K562 (cell line): ENCODE measurements around the gene ERGIC3. TPM values are rescaled to one million over a fixed set of nuclear protein-coding genes. Genes with fewer than 3 reads are reported as not detected.

Source experiments
- ARID4B ChIP-seq: sonication (generic); formaldehyde crosslinking; IDR thresholded peaks from 2 replicates; pipeline ENCODE4 v1.8.0; 2022; ENCODE audit warnings: mild to moderate bottlenecking, missing genetic modification reagents
- ATF7 ChIP-seq: fragments of 450-650 bp; IDR thresholded peaks from 2 replicates; pipeline ENCODE4 v1.7.1; 2014; ENCODE audit warnings: mild to moderate bottlenecking, moderate library complexity
- FOSL1 ChIP-seq: fragments of 200-800 bp; sonication (Bioruptor generic); conservative IDR thresholded peaks from 2 replicates; pipeline ENCODE4 v1.6.1; 2016; ENCODE audit warnings: missing genetic modification characterization, missing compliant biosample characterization
- KLF10 ChIP-seq: fragments of 250-450 bp; sonication (Bioruptor Pico); IDR thresholded peaks from 2 replicates; pipeline ENCODE4 v1.6.1; 2021; ENCODE audit warnings: matching md5 sums
- KLF16 ChIP-seq: IDR thresholded peaks from 2 replicates; pipeline ENCODE4 v1.6.1; 2016; ENCODE audit warnings: antibody characterized with exemption
- MAZ ChIP-seq, 2 experiments: fragments of 450-650 bp in 1 of 2; sonication (generic) in 1 of 2; formaldehyde crosslinking; IDR thresholded peaks in 1 of 2; conservative IDR thresholded peaks in 1 of 2; 2 replicates each; pipeline versions ENCODE4 v1.4.0 to v1.5.0; 2020; ENCODE audit warnings: mild to moderate bottlenecking in 1 of 2, missing genetic modification reagents in 1 of 2
- MCM3 ChIP-seq: fragments of 450-650 bp; IDR thresholded peaks from 2 replicates; pipeline ENCODE4 v1.6.1; 2016
- MIER1 ChIP-seq: fragments of 450-650 bp; IDR thresholded peaks from 2 replicates; pipeline ENCODE4 v1.6.1; 2016; ENCODE audit warnings: antibody characterized with exemption, mild to moderate bottlenecking, low read depth
- POLR2H ChIP-seq: IDR thresholded peaks from 2 replicates; pipeline ENCODE4 v1.6.1; 2016; ENCODE audit warnings: missing genetic modification characterization, low read depth, mild to moderate bottlenecking, control low read depth, missing compliant biosample characterization, moderate library complexity
- RAD21 ChIP-seq, 2 experiments: fragments of 250-450 bp in 1 of 2; fragments of 450-650 bp in 1 of 2; sonication (Bioruptor Pico) in 1 of 2; formaldehyde crosslinking in 1 of 2; IDR thresholded peaks in 1 of 2; conservative IDR thresholded peaks in 1 of 2; 2 replicates each; pipeline versions ENCODE4 v1.4.0 to v1.8.0; 2020 to 2022; ENCODE audit warnings: mild to moderate bottlenecking in 2 of 2, moderate library complexity in 1 of 2
- SMARCA5 ChIP-seq: fragments of 450-650 bp; IDR thresholded peaks from 2 replicates; pipeline ENCODE4 v1.6.1; 2016
- SRSF1 ChIP-seq: fragments of 200-400 bp; formaldehyde crosslinking; IDR thresholded peaks from 2 replicates; pipeline ENCODE4 v1.6.1; 2017; ENCODE audit warnings: mild to moderate bottlenecking, low read depth, low read length, moderate library complexity
- THAP7 ChIP-seq: fragments of 250-450 bp; sonication (Bioruptor Pico); IDR thresholded peaks from 2 replicates; pipeline ENCODE4 v1.5.0; 2021
- ZBTB33 ChIP-seq: sonication (generic); formaldehyde crosslinking; IDR thresholded peaks from 2 replicates; pipeline ENCODE4 v1.8.1; 2023; ENCODE audit warnings: mild to moderate bottlenecking, missing genetic modification reagents
- ZC3H11A ChIP-seq: IDR thresholded peaks from 2 replicates; pipeline ENCODE4 v1.6.1; 2012; ENCODE audit warnings: low read depth, low read length, improper control_type of control experiment
- ZKSCAN8 ChIP-seq: fragments of 200-800 bp; sonication (Bioruptor generic); IDR thresholded peaks from 2 replicates; pipeline ENCODE4 v1.6.1; 2016; ENCODE audit warnings: missing genetic modification characterization, missing compliant biosample characterization
- ZNF140 ChIP-seq: fragments of 250-450 bp; sonication (Bioruptor Pico); IDR thresholded peaks from 2 replicates; pipeline ENCODE4 v1.8.0; 2021; ENCODE audit warnings: moderate library complexity, mild to moderate bottlenecking, inconsistent platforms
- ZNF431 ChIP-seq: sonication (generic); formaldehyde crosslinking; IDR thresholded peaks from 2 replicates; pipeline ENCODE4 v1.8.0; 2022; ENCODE audit warnings: mild to moderate bottlenecking, missing genetic modification reagents
- polyA plus RNA-seq, 8 experiments: library from polyadenylated mRNA; depleted of rRNA in 4 of 8; stranded (reverse) in 5 of 8; unstranded in 3 of 8; fragments of >200 nt; fragmentation: Nextera tagmentation in 2 of 8; fragmentation: Illumina TruSeq in 1 of 8; extraction: Ambion mirVana in 2 of 8; extraction: Trizol in 1 of 8; gene quantifications; 2 replicates each; pipeline versions ENCODE4 v1.2.1 to v1.2.3, GENCODE V29; 2011 to 2014; ENCODE audit warnings: inconsistent platforms in 1 of 8, missing spikeins in 1 of 8
- total RNA-seq, 7 experiments: library from RNA; depleted of rRNA in 6 of 7; stranded (reverse); fragments of >200 nt in 6 of 7; fragmentation: Illumina TruSeq in 2 of 7; extraction: Trizol in 2 of 7; gene quantifications; 2 replicates each; pipeline versions ENCODE4 v1.2.1 to v1.2.3, GENCODE V29; 2011 to 2021; ENCODE audit warnings: low replicate concordance in 1 of 7
- TF ChIP-seq, protein P1 (sequence below), 3 experiments: fragments of 200-800 bp in 1 of 3; sonication (Bioruptor generic) in 1 of 3; sonication (generic) in 1 of 3; formaldehyde crosslinking in 1 of 3; IDR thresholded peaks; 2 replicates each; pipeline versions ENCODE4 v1.6.1 to v1.8.0; 2016 to 2022; ENCODE audit warnings: mild to moderate bottlenecking in 2 of 3, missing compliant biosample characterization in 2 of 3, missing genetic modification characterization in 2 of 3, missing genetic modification reagents in 1 of 3

The ERGIC3 gene
- total and polyA plus RNA-seq, 9 of the 15 experiments (the other 6 are each of a cell fraction or from before 2014, with no cell fraction given): 121 to 278 (median 184) TPM

GRCh38 chr20:35541783-35542662, at the start of gene ERGIC3 (continued):
- TF ChIP-seq THAP7 (no peak), KLF10 (no peak), ZNF431 (no peak), MAZ (CRISPR knock-in tag; conservative IDR thresholded peaks at IDR 0.05 in 1 of 2, IDR thresholded peaks at IDR 0.05 in 1 of 2) (peak; percentile 65 to 77; a peak in 3 of 4 replicates), ZKSCAN8 (no peak), RAD21 (CRISPR knock-in tag; conservative IDR thresholded peaks at IDR 0.05 in 1 of 2, IDR thresholded peaks at IDR 0.05 in 1 of 2) (no peak), ZC3H11A (no peak), MIER1 (no peak), KLF16 (no peak), ZNF140 (CRISPR knock-in tag) (no peak), SMARCA5 (no peak), FOSL1 (tag) (no peak), SRSF1 (no peak), ATF7 (peak; percentile 92), MCM3 (no peak), POLR2H (tag) (no peak), ZBTB33 (no peak), ARID4B (CRISPR knock-in tag) (peak; percentile 61; the same call in 1 of the 2 replicates)
- TF ChIP-seq, protein P1, sequence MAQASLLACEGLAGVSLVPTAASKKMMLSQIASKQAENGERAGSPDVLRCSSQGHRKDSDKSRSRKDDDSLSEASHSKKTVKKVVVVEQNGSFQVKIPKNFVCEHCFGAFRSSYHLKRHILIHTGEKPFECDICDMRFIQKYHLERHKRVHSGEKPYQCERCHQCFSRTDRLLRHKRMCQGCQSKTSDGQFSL (CRISPR knock-in tag; IDR thresholded peaks at IDR 0.05): no peak
- TF ChIP-seq, protein P1 (tag; IDR thresholded peaks at IDR 0.05): no peak
